ENCODE results near the gene IFT52.

The IFT52 gene

DNA sequence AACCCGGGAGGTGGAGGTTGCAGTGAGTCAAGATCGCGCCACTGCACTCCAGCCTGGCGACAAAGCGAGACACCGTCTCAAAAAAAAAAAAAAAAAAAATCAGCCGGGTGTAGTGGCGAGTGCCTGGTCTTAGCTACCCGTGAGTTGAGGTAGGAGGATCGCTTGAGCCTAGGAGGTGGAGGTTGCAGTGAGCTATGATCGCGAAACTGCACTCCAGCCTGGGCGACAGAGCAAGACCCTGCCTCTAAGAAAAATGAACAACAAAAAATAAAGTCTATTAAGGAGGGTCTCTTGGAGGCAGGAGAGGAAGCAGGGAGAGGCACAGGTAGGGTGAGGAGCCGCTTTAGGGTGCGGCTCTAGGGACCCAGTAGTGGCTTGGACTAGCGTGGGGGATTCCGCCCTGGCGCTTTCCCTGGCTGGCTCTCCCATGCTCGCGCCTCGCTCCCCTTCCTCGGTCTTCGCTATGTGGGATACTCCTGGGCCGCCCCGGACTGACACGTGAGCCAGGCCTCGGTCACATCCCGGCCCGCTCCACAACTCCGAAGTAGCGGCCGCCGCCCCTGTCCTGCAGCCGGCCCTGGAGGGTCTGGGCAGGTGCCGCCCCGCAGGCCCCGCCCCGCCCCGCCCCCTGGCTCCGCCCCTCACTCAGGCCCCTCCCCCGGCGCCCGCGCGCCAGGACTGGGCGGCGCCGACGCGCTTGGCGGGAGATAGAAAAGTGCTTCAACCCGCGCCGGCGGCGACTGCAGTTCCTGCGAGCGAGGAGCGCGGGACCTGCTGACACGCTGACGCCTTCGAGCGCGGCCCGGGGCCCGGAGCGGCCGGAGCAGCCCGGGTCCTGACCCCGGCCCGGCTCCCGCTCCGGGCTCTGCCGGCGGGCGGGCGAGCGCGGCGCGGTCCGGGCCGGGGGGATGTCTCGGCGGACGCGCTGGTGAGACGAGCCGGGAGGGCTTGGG lies 75.9 kb downstream of the IFT52 start, which contains the start of gene MYBL2:
Gene MYBL2 (plus strand): TSS at position 739 of the 953 bp plus-strand sequence. CDS start 170 bp downstream, at position 909.
- Histone ChIP-seq H3K27ac (no peak within 1 kb of the TSS), H3K36me3 (no peaks in the 10 kb centered on the region), H3K27me3 (peaks cover 0 to 58% of the 10 kb centered on the region in 2 donors), H3K4me1 (peaks cover 0 to 16% (median 13%) of the 10 kb centered on the region in 4 donors), H3K4me3 (peak within 1 kb of the TSS in 1 of 2 donors; percentile 34), H3K9me3 (no peaks in the 10 kb centered on the region)
- intact Hi-C loops (cut with DNase I; ENCODE audit: low total_unique reads): no loop called here
- TF ChIP-seq, protein P1, sequence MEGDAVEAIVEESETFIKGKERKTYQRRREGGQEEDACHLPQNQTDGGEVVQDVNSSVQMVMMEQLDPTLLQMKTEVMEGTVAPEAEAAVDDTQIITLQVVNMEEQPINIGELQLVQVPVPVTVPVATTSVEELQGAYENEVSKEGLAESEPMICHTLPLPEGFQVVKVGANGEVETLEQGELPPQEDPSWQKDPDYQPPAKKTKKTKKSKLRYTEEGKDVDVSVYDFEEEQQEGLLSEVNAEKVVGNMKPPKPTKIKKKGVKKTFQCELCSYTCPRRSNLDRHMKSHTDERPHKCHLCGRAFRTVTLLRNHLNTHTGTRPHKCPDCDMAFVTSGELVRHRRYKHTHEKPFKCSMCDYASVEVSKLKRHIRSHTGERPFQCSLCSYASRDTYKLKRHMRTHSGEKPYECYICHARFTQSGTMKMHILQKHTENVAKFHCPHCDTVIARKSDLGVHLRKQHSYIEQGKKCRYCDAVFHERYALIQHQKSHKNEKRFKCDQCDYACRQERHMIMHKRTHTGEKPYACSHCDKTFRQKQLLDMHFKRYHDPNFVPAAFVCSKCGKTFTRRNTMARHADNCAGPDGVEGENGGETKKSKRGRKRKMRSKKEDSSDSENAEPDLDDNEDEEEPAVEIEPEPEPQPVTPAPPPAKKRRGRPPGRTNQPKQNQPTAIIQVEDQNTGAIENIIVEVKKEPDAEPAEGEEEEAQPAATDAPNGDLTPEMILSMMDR (IDR thresholded peaks at IDR 0.05): no peak
- DNase-seq: no peak

DNA sequence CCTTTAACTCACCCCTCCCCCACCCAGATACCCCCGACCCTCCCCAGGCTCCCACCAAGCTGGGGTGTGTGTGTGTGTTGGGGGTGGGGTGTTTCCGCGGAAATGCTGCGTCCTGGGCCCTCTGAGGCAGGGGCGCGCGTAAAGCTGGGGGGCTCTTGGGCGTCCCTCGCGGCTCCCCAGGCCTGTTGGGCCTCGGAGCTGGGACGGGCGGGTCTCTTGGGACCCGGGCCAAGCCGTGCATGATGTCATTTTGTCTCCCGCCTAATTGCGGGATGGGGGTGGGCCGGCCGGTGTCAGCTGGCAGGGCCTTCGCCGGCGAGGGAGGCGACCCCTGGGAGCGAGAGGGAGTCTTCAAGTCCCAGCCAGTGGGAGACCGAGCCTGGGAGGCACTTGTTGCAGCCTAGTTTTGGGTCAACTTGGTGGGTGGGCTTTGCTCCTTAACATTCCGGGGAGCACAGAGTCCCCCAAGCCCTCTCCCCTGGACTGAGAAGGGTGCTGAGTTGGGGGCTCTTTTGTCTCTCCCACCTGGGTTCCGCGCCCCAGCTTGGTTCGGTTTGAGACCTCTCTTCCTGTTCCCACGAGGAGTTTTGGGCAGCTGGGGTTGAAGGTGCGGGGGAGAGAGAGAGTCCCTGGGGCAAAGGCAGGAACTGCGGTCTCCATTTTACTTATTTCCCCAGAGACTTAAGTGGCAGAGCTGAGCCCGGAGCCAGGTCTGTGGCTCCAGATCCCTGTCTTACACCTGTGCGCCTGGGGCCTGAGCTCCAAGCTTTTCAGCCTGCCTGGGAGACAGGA lies 76.8 kb downstream of the IFT52 start:
- Histone ChIP-seq H3K27ac (no peak overlapping the region), H3K36me3 (no peaks in the 10 kb centered on the region), H3K4me1 (peaks cover 0 to 16% (median 13%) of the 10 kb centered on the region in 4 donors), H3K27me3 (peaks cover 0 to 58% of the 10 kb centered on the region in 2 donors), H3K9me3 (no peaks in the 10 kb centered on the region), H3K4me3 (peak overlapping the region in 1 of 2 donors; percentile 34)
- intact Hi-C loops (cut with DNase I; ENCODE audit: low total_unique reads): no loop called here
- TF ChIP-seq, protein P1 (IDR thresholded peaks at IDR 0.05): no peak
- DNase-seq: no peak

GRCh38 chr20:43669332-43669731 lies 78.6 kb downstream of the IFT52 start:
- intact Hi-C loops (cut with DNase I; ENCODE audit: low total_unique reads): no loop called here
- Histone ChIP-seq H3K9me3 (no peaks in the 10 kb centered on the region), H3K27me3 (peaks cover 0 to 54% of the 10 kb centered on the region in 2 donors), H3K4me1 (peaks cover 0 to 16% (median 13%) of the 10 kb centered on the region in 4 donors), H3K4me3 (no peak overlapping the region), H3K36me3 (no peaks in the 10 kb centered on the region), H3K27ac (no peak overlapping the region)
- no peak for DNase-seq
- TF ChIP-seq, protein P1 (IDR thresholded peaks at IDR 0.05): no peak

- no peak overlapping the region for H3K4me3 ChIP-seq
- TF ChIP-seq, protein P1 (IDR thresholded peaks at IDR 0.05): no peak
- DNase-seq: no peak
- H3K27me3 ChIP-seq: peaks cover 0 to 46% of the 10 kb centered on the region in 2 donors
- intact Hi-C loops (cut with DNase I; ENCODE audit: low total_unique reads): no loop called here
- no peaks in the 10 kb centered on the region for H3K36me3 ChIP-seq
- peaks cover 0 to 16% (median 13%) of the 10 kb centered on the region in 4 donors for H3K4me1 ChIP-seq
- no peak overlapping the region for H3K27ac ChIP-seq
- no peaks in the 10 kb centered on the region for H3K9me3 ChIP-seq
These were observed 79.7 kb downstream of the IFT52 start for GRCh38 chr20:43670423-43670822.

- TF ChIP-seq, protein P1 (IDR thresholded peaks at IDR 0.05): no peak
- H3K27ac ChIP-seq: no peak overlapping the region
- H3K36me3 ChIP-seq: no peaks in the 10 kb centered on the region
- no peaks in the 10 kb centered on the region for H3K4me1 ChIP-seq
- no peaks in the 10 kb centered on the region for H3K9me3 ChIP-seq
- intact Hi-C loops (cut with DNase I; ENCODE audit: low total_unique reads): no loop called here
- H3K27me3 ChIP-seq: no peaks in the 10 kb centered on the region
- DNase-seq: no peak
- H3K4me3 ChIP-seq: no peak overlapping the region
These were observed 85.6 kb downstream of the IFT52 start for GRCh38 chr20:43676368-43676767.
